ENCODE data around the gene AZIN2.
"Not testable (repeated sequence)": the region's sequence is repeated elsewhere in the genome, so short reads cannot be mapped to it uniquely, and the experiment has no call there.

Gene AZIN2

DNA sequence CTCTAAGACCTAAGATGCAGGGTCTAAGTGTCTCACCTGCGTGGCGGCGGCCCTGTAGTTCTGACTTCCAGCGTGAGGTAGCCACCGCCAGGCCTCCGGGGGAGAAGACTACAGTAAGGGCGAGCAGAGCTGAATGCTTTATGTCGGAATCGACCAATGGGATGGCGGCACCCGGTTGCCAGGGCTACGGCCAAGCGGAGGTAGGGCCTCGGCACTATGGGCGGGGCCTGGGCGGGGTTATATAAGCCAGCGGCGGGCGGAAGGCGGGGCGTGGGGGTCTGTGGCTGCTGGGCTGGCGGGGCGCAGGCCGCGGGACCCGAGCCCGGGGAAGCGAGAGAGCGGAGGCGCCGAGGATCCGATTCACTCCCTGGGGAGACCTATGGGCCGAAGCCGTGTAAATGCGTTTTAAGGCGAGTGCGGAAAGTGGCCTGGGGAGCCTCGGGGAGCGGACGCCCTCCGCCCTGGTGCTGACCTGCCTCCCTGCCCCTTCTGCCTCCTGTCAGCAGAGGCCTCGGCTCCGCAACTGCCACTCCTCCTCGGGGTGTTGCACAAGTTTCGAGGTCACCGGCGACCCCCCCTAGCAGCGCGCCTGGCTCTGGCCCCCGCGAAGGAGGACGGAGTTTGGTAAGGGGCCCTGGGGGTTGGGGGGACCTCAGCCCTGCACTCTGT, at the start of gene AZIN2:
Gene AZIN2, plus strand, starts transcription at position 269 of the 669 bp plus-strand sequence. CDS start 1,097 bp downstream, outside the sequence.
- DNase-seq, result peak; percentile 86

DNA sequence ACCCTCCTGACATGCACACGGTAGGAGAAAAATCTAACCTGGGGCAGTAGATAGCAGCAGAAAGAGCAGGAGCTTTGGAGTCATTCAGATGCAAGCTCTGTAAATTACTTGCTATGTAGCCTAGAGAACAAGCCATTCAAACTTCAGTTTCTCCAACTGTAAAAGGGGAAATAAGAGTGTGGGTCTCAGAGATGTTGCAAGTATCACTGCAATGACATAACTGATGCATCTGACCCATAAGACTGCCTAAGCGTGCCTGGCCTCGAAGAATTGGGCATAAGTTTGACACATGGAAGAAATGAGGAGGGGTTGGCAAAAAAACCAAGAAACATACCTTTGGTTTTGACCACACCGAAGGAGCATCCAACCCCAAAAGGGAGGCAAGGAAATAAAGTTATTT, 49.4 kb upstream of the AZIN2 start:
- no peak for DNase-seq

GRCh38 chr1:33032126-33032869, 48.7 kb upstream of the AZIN2 start:
- no peak for DNase-seq

DNA sequence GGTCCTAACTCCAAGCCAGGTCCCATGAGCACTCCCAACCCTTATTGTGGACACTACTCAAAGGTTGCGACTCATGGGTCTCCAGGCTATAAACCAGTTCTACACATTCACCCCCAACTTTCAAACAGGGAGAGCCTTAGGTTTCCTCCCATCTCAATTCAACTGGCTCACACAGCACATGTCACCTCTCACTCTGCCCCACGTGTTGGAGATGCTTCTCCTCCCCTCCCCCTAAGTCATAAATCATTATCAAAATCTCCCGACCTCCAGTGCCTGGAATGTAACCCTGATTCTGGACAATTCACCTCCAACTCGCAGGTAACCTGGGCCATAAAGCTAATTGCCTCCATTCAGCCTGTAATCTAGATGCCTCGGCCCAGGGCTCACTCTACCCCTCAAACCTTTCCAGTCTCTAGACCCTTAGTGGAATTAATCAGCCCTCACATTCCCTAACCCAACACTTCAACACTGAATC, 44.9 kb upstream of the AZIN2 start:
- DNase-seq, result peak; percentile 36

- DNase-seq, result peak; percentile 99
These were observed 44.1 kb upstream of the AZIN2 start, which contains the start of gene AK2 for GRCh38 chr1:33036526-33037503. Gene AK2 (minus strand): TSS chr1:33036883. CDS start chr1:33036828, 55 bp downstream.

GRCh38 chr1:33039840-33040239, 41.1 kb upstream of the AZIN2 start:
- DNase-seq, result no peak

- no peak for DNase-seq
These were observed 39.9 kb upstream of the AZIN2 start for GRCh38 chr1:33041026-33041425.

- DNase-seq, result no peak
These were observed 38.1 kb upstream of the AZIN2 start for GRCh38 chr1:33042831-33043230.

DNA sequence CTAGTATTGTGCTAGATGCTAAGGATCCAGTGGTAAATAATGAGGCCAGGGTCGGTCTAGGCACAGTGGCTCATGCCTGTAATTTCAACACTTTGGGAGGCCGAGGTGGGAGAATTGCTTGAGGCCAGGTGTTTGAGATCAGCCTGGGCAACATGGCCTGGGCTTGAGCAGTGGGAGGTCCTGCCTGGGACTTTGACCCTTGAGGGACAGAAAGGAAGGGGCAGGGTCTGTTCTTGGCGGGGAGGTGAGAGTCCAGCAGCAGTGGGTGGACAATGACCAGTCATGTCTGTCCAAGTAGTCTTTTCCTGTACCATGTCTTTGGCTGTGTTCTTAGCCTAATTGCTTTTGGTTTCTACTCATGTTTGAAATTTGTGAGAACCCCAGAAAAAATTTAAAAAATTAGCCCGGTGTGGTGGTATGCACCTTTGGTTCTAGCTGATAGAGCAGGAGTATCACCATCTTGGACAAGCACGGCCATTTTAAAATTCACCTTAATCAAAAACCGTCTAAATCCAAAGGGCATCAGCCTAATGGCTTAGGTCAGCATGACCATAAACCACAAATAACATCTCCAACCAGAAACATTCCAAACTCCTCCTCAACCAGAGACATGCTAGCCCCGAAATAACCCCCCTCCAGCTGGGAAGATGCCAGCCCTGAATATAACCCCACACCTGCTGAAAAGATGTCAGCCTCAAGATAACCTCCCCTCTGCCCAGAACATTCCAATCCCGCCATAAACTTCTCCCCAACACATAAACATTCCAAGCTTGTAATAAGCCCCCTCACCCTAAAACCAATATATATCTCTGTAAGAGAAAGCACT, 37.5 kb upstream of the AZIN2 start:
- no peak for DNase-seq

DNA sequence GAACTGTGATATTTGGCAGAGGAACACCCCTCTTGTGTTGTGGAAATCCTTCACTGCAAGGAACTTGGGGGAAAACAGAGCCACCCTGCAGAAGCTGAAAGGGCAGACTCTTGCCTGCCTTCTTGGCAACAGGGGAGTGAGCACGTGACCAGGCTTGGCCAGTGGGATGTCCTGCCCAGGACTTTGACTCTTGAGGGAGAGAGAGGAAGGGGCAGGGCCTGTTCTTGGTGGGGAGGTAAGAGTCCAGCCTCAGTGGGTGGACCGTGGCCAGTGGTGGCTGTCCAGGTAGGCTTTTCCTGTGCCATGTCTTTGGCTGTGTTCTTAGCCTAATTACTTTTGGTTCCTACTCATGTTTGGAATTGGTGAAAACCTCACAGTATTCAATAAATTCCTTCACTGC, 35.7 kb upstream of the AZIN2 start:
- DNase-seq, result no peak

DNA sequence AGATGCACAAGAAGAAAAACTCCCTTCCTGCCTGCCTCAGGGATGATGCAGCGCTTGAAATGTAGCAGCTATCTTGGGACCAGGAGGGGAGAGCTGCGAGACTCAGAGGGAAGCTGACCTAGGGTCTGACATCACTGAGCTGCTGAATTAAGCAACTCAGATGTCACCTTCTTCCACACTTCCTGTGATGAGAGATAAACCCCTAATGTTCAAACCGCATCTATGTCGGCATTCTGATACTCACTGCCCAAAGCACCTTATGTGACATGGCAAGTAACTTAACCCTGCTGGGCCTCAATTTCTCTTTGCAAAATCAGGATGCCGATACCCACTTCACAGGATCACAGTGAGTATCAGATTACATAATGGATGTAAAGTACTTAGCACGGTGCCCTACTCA, 35.1 kb upstream of the AZIN2 start:
- no peak for DNase-seq

DNA sequence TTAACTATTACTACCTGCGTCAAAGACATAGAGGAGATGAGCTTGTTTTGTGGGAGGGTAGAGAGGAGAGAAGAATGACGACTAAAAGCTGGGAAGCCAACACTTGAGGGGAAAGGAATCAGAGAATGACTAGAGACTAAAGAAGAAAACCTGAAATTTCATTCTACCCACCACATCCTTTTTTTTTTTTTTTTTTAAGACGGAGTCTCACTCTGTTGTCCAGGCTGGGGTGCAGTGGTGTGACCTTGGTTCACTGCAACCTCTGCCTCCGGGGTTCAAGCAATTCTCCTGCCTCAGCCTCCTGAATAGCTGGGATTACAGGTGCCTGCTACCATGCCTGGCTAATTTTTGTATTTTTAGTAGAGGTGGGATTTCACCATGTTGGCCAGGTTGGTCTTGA, 34.7 kb upstream of the AZIN2 start:
- not testable (repeated sequence) for DNase-seq

GRCh38 chr1:33047290-33047689, 33.7 kb upstream of the AZIN2 start:
- no peak for DNase-seq

GRCh38 chr1:33047839-33048305, 33.1 kb upstream of the AZIN2 start:
- DNase-seq, result no peak

DNA sequence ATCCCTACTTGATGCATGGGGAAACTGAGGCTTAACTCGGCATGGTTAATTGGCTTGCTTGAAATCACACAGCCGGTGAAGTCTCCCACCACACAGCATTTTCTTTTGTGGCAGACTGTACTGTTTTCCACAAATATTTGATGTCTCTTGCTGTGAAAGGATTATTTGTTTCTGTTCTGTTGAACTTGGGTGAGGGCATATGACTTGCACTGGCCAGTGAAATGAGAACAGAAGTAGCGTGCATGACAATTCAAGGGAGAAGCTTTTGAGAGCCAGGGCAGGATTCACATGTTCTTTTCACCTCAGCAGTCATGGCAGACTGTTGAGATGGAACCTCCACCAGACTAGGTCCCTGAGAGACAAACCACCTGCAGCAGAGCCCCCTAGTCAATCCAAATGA, 32.5 kb upstream of the AZIN2 start:
- no peak for DNase-seq

DNA sequence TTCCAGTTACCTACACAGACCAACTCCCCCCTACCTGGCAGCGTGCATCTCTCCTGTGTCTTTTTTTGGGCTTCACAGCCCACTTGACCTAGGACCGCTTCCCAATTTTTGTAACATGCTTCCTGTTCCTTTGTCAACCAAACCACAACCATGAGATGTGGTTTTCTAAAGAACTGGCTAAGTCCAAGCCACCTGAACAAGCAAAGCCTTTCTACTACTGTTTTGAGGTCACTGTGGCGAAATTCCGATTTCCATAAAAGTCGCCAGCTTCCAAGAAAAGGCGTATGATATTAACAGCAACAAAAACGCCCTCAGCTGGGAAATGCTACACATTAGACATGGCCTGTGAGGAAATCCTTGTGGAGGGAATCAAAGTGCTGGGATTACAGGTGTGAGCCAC, 31.6 kb upstream of the AZIN2 start:
- no peak for DNase-seq

DNA sequence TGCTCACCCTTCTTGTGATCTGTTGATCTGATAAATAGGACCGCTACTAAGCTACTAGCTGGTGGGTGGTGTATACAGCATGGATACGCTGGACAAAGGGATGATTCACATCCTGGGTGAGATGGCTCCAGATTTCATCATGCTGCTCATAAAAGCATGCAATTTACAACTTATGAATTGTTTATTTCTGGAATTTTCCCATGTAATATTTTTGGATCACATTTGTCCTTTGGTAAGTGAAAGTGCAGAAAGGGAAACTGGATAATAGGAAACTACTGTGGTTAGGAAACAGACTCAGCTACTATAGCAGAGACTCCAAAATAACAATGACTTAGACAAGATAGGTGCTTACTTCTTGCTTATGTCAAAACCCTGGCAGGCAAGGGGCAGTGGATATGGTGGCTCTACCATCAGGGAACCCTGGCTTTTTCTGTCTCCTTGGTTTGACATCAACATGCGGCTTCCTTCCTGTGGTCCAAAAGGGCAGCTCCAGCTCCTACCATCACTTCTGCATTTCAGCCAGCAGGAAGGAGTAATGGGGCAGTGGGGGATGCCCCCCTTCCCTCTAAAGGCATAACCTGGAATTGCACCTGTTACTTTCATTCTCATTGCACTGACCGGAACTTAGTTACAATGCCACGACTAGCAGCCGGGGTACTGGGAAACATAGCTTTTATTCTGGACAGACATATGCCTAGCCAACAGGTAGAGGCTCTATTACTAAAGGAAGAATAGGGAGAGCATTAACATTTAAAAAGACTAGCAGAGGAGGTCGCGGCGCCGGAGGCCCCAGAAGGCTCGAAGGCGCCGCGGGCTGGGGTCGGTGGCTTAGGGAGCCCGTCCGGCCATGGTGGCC, 30.5 kb upstream of the AZIN2 start:
- no peak for DNase-seq

DNA sequence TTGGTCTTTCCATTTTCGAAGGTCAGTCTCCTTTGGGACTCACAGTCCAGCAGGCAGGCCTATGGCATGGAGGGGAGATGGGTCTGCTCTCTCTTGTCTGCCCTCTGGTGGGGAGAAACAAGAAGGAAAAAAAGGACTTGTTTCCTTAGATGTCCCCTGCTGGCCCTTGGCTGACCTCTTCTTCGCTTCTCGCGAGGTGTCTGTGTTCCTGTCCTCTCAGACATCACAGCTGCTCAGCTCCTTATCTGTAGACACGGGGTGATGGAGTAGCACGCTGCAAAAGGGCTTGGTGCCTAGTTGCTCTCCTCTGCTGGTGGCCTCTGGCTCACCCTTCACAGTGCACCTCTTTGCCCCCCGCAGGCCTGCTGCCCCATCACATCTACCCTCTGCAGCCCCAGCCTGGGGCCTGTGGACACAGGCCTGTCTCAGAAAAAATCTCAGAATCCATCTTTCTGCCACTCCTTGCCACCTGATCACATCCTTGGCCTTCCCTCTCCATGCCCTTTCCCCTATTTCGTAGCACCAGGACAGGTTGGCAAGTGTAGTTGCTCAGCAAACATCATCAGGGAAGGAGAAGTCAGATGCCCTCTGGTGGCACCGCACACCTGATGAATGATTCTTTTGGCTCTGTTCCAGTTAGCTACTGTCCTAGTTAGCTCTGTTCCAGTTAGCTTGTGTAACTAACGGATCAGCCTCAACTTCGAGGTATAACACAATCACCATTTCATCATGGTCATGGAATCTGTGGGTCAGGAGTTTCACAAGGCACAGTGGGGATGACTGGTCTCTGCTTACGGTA, 25.5 kb upstream of the AZIN2 start:
- DNase-seq, result peak; percentile 40

DNA sequence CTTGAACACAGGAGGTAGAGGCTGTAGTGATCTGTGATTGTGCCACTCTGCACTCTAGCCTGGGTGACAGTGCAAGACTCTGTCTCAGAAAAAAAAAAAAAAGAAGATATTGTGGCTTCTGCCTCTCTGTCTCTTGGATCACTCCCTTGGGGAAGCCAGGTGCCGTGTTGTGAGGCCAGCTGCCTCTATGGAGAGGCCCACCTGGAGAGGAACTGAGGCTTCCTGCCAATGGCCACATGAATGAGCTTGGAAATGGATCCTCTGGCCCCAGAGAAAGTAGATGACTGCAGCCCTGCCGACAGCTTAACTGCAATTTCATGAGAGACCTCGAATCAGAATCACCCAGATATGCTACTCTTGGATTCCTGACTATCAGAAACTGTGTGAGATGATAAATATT, 24.5 kb upstream of the AZIN2 start:
- DNase-seq, result peak; percentile 84

DNA sequence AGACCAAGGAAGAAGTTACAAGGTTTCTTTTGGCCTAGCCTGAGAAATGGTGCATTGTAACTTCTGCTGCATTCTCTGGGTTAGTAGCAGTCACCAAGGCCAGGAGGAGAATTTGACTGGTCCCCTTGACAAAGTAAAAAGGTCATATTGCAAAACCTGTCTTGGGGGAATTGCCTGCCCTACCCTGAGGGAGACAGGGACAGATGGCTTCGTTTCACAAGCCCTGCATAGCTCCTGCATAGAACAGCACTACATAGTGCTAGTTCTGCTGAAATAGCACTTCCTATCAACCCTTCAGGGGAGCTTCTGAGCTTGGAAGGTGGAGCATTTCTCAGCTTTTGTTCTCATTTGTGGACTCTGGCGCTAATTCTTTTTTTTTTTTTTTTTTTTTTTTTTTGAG, 23.9 kb upstream of the AZIN2 start:
- DNase-seq, result peak; percentile 88

Measured in NCI-H2171 treated with DMSO at 0.1 percent for 48 hours (cell line).